HepG2 (cell line): Measurements from ENCODE around the gene TMEM63B. TPM values are rescaled to one million over a fixed set of nuclear protein-coding genes. Genes with fewer than 3 reads are reported as not detected.

ENCODE experiments used
- FOXA1 ChIP-seq, 2 experiments: fragments of 450-650 bp in 1 of 2; sonication (generic) in 1 of 2; formaldehyde crosslinking in 1 of 2; IDR thresholded peaks; 2 replicates each; pipeline versions ENCODE4 v1.4.0 to v1.6.1; 2016 to 2020; ENCODE audit warnings: missing genetic modification reagents in 1 of 2
- SMC3 ChIP-seq: IDR thresholded peaks from 2 replicates; pipeline ENCODE4 v1.6.1; 2011; ENCODE audit warnings: low read length, improper control_type of control experiment
- SSRP1 ChIP-seq: IDR thresholded peaks from 2 replicates; pipeline ENCODE4 v1.6.1; 2016; ENCODE audit warnings: control low read depth
- polyA plus RNA-seq, 8 experiments: library from polyadenylated mRNA; depleted of rRNA in 3 of 8; stranded (reverse) in 7 of 8; unstranded in 1 of 8; fragments of >200 nt; fragmentation: Illumina TruSeq in 4 of 8; extraction: Trizol in 4 of 8; gene quantifications; 2 replicates each; pipeline versions ENCODE4 v1.2.1 to v1.2.3, GENCODE V29; 2011 to 2016; ENCODE audit warnings: low read depth in 4 of 8, missing spikeins in 1 of 8, mixed read lengths in 1 of 8; ENCODE audit not compliant: insufficient read depth in 1 of 8
- total RNA-seq, 5 experiments: library from RNA; depleted of rRNA; stranded (reverse); fragments of >200 nt; fragmentation: Illumina TruSeq; extraction: Trizol; gene quantifications; 2 replicates each; pipeline ENCODE4 v1.2.3, GENCODE V29; 2016; ENCODE audit warnings: low read depth in 1 of 5
- TF ChIP-seq, protein P1 (sequence below): sonication (generic); formaldehyde crosslinking; IDR thresholded peaks from 2 replicates; pipeline ENCODE4 v1.4.0; 2020; ENCODE audit warnings: mild to moderate bottlenecking, missing genetic modification reagents
- TF ChIP-seq, protein P2 (sequence below): sonication (generic); formaldehyde crosslinking; IDR thresholded peaks from 2 replicates; pipeline ENCODE4 v1.5.0; 2020; ENCODE audit warnings: mild to moderate bottlenecking, missing genetic modification reagents

Gene TMEM63B
- total and polyA plus RNA-seq, 2 of the 13 experiments (the other 11 are each of a cell fraction or from before 2014, with no cell fraction given): 27.4 to 75.8 TPM

DNA sequence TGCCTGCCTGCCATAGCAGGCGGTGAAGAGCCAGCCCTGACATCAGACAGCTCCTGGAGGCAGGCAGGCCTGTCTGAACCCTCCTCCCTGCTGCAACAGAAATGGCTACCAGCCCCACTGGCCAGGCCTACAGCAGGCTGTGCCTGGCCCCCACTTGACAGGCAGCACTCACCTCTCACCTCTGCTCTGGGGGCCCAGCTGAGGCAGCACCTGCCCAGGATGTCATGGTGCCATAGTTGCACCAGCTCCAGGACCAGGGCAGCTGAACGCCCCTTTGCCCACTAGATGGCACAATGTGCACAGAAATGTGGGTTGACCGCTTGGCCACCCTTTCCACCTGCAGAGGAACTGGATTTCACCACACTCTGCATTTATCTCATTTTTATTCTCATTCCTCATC, 30.7 kb upstream of the TMEM63B start (continued):
- TF ChIP-seq, protein P1, sequence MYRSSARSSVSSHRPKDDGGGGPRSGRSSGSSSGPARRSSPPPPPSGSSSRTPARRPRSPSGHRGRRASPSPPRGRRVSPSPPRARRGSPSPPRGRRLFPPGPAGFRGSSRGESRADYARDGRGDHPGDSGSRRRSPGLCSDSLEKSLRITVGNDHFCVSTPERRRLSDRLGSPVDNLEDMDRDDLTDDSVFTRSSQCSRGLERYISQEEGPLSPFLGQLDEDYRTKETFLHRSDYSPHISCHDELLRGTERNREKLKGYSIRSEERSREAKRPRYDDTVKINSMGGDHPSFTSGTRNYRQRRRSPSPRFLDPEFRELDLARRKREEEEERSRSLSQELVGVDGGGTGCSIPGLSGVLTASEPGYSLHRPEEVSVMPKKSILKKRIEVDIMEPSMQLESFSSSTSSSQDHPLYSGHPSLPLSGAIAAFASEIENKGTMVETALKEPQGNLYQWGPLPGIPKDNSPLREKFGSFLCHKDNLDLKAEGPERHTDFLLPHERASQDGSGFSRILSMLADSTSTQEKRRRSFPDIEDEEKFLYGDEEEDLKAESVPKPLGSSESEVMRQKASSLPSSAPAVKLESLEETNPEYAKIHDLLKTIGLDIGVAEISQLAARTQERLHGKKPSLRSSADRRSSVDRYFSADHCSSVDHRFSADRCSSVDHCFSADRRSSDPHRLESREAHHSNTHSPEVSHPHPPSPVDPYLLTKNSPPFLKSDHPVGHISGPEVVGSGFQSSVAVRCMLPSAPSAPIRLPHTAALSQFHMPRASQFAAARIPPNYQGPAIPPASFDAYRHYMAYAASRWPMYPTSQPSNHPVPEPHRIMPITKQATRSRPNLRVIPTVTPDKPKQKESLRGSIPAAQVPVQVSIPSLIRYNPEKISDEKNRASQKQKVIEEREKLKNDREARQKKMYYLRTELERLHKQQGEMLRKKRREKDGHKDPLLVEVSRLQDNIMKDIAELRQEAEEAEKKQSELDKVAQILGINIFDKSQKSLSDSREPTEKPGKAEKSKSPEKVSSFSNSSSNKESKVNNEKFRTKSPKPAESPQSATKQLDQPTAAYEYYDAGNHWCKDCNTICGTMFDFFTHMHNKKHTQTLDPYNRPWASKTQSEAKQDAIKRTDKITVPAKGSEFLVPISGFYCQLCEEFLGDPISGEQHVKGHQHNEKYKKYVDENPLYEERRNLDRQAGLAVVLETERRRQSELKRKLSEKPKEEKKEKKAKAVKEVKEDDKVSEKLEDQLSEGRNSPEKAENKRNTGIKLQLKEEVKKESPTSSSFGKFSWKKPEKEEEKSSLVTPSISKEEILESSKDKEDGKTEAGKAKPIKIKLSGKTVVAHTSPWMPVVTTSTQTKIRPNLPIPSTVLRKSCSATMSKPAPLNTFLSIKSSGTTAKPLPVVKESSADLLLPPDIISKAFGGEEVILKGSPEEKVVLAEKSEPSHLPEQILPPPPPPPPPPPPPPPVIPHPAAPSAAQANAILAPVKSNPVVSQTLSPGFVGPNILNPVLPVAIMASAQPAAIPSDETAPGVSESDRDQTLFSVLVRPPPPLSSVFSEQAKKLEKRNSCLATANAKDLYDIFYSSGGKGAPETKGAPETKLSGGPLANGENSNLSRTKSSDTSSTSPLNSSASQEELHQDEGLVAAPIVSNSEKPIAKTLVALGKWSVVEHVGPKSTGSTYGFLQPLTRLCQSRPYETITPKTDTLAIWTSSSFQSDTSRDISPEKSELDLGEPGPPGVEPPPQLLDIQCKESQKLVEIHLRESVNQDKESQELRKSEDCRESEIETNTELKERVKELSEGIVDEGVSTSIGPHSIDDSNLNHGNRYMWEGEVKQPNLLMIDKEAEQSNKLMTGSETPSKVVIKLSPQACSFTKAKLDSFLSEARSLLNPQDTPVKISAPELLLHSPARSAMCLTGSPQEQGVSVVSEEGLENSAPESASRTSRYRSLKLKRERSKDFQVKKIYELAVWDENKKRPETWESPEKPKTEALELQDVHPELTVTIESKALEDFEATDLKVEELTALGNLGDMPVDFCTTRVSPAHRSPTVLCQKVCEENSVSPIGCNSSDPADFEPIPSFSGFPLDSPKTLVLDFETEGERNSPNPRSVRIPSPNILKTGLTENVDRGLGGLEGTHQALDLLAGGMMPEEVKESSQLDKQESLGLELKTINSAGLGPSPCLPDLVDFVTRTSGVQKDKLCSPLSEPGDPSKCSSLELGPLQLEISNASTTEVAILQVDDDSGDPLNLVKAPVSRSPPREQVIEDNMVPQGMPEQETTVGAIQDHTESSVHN: no peak
- TF ChIP-seq, protein P2, sequence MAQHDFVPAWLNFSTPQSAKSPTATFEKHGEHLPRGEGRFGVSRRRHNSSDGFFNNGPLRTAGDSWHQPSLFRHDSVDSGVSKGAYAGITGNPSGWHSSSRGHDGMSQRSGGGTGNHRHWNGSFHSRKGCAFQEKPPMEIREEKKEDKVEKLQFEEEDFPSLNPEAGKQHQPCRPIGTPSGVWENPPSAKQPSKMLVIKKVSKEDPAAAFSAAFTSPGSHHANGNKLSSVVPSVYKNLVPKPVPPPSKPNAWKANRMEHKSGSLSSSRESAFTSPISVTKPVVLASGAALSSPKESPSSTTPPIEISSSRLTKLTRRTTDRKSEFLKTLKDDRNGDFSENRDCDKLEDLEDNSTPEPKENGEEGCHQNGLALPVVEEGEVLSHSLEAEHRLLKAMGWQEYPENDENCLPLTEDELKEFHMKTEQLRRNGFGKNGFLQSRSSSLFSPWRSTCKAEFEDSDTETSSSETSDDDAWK (CRISPR knock-in tag): no peak
- peak; percentile 86; the same call in 1 of the 2 replicates for TF ChIP-seq SSRP1
- TF ChIP-seq FOXA1 (IDR thresholded peaks at IDR 0.05): no peak
- no peak for TF ChIP-seq FOXA1 (CRISPR knock-in tag; IDR thresholded peaks at IDR 0.05)
- peak; percentile 92 for TF ChIP-seq SMC3
